GM18868 (cell line): ENCODE data around the gene CHCHD2.
"Not testable (repeated sequence)": the region's sequence is repeated elsewhere in the genome, so short reads cannot be mapped to it uniquely, and the experiment has no call there.

Source experiments
- ATAC-seq: cut with Tn5 transposase; IDR thresholded peaks from one replicate; pipeline ENCODE4 v1.9.1; 2021; ENCODE audit warnings: mild to moderate bottlenecking, moderate library complexity; ENCODE audit not compliant: unreplicated experiment

The CHCHD2 gene

GRCh38 chr7:56083150-56083785, 23.0 kb downstream of the CHCHD2 start:
- ATAC-seq: no peak

- no peak for ATAC-seq
Measured at GRCh38 chr7:56081626-56082340, 24.5 kb downstream of the CHCHD2 start.

GRCh38 chr7:56080726-56081435, 25.4 kb downstream of the CHCHD2 start:
- not testable (repeated sequence) for ATAC-seq

DNA sequence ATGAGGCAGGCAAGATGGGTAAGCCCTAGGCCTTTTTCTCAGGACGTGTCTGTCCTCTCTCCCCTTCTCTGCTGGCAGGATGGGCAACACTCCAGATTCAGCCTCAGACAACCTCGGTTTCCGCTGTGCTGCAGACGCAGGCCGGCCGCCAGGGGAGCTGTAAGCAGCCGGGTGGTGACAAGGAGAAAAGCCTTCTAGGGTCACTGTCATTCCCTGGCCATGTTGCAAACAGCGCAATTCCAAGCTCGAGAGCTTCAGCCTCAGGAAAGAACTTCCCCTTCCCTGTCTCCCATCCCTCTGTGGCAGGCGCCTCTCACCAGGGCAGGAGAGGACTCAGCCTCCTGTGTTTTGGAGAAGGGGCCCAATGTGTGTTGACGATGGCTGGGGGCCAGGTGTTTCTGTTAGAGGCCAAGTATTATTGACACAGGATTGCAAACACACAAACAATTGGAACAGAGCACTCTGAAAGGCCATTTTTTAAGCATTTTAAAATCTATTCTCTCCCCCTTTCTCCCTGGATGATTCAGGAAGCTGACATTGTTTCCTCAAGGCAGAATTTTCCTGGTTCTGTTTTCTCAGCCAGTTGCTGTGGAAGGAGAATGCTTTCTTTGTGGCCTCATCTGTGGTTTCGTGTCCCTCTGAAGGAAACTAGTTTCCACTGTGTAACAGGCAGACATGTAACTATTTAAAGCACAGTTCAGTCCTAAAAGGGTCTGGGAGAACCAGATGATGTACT, 26.7 kb downstream of the CHCHD2 start:
- ATAC-seq: no peak

GRCh38 chr7:56078196-56078595, 28.1 kb downstream of the CHCHD2 start:
- no peak for ATAC-seq

DNA sequence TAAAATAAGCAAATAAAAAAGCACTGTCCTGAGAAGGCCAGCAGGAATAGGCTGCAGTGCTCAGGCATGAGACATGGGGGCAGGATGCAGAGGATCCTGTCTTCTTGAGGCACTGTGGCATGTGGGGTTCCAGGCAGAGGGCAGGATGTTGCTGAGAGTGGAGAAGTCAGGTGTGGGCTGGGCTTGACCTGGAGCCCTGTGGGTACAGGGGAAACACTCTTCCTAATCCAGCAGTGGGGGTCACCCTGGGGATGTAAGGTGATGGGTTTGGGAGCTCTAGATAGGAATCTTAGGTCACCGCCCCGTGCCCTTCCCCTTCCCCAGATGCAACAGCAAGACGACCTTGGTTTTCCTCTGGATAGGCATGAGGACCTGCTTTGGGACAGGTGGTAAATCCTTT, 28.6 kb downstream of the CHCHD2 start:
- no peak for ATAC-seq

DNA sequence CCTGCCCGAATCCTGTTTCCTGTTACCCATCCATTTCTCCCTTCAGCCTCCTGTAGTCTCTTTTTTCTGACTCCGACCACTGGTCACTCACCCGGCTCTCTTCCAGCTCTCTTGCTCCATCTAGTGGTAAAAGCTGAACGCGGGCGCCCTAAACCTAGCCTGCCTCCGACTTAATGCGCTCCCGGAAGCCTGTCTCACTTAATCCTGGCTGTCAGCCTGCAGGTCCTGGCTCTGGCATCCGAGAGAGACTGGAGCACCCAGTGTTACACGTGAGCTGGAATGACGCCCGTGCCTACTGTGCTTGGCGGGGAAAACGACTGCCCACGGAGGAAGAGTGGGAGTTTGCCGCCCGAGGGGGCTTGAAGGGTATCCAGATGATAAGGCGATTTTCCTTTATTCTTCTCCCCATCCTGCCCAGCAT, 31.9 kb downstream of the CHCHD2 start:
- peak; percentile 96 for ATAC-seq

DNA sequence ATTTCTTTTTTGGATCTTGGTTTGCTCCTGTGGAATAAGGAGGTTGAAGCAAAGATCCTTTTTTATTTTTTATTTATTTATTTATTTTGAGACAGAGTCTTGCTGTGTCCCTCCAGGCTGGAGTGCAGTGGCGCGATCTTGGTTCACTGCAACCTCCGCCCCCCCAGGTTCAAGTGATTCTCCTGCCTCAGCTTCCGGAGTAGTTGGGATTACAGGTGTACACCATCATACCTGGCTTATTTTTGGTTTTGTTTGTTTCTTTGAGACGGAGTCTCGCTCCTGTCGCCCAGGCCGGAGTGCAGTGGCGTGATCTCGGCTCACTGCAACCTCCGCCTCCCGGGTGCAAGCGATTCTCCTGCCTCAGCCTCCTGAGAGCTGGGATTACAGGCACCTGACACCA, 39.9 kb downstream of the CHCHD2 start:
- ATAC-seq: not testable (repeated sequence)

DNA sequence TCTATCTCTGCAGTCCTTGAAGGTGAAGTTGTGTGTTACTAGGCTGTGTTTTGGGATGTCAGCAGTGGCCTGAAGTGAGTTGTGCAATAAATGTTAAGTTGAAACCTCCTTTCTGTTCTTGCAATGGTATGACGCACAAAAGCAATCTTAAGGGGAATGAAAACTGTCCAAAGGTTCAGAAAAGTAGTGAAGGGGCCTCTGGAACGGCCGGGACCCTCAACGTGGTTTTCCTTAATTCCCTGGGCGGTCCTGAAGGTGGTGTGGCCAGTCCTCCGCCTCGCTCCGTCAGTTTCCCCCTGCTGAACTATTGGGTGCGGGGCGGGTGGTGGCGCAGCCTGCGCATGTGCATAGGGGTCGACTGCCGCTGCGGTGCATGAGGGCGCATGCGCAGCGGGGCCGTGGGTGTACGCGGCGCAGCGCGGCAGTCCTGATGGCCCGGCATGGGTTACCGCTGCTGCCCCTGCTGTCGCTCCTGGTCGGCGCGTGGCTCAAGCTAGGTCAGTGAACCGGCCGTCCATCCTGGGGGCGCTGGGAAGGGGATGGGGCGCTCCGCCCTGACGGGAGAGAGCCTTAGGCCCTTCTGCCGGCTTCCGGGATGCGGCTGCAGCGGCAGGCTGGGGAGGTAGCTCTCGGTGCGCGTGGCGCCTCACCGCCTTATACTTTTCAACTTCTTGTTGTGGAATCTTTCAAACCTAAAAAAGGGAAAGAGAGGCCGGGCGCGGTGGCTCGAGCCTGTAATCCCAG, 42.2 kb downstream of the CHCHD2 start, which contains the start of gene SUMF2:
TSS of gene SUMF2 (plus strand) at position 405 of the 744 bp plus-strand sequence. CDS start at position 431, 26 bp downstream.
- peak; percentile 80 for ATAC-seq

GRCh38 chr7:56063500-56063881, 42.8 kb downstream of the CHCHD2 start:
- no peak for ATAC-seq

GRCh38 chr7:56062382-56062781, 43.9 kb downstream of the CHCHD2 start:
- ATAC-seq: no peak

- ATAC-seq: no peak
Measured at GRCh38 chr7:56053993-56054392, 52.3 kb downstream of the CHCHD2 start.

DNA sequence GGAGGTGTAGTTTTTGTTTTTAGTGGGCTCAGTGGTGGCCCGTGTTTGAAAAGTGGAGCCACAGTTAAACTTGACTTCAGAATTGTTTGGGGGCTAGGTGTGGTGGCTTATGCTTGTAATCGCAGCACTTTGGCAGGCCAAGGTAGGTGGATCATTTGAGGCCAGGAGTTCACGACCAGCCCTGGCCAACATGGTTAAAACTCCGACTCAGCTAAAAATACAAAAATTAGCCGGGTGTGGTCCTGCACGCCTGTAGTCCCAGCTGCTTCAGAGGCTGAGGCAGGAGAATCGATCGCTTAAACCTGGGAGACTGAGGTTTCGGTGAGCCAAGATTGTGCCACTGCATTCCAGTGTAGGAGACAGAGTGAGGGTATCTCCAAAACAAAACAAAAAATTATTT, 52.9 kb downstream of the CHCHD2 start:
- no peak for ATAC-seq
